CD14-positive monocyte (primary cell): ENCODE results near the gene ANXA1. TPM values are rescaled to one million over a fixed set of nuclear protein-coding genes. Genes with fewer than 3 reads are reported as not detected.

Source experiments
- DNase-seq, 3 donors: peaks; one replicate each; pipeline ENCODE4 v3.0.0-alpha.2; 2011 to 2022
- H2AFZ ChIP-seq: 2 replicates; pipeline ENCODE4 v1.6.0; 2012; ENCODE audit warnings: mild to moderate bottlenecking, low read depth, low read length, inconsistent platforms; ENCODE audit not compliant: insufficient read depth, poor library complexity, severe bottlenecking
- H3K27ac ChIP-seq, 2 donors: 1 replicate in 1 of 2; 2 replicates in 1 of 2; pipeline ENCODE4 v1.5.1; 2012 to 2013; ENCODE audit warnings: low read length in 2 of 2, control low read depth in 1 of 2, inconsistent platforms in 1 of 2, low read depth in 1 of 2, mild to moderate bottlenecking in 1 of 2
- H3K27me3 ChIP-seq, 2 donors: one replicate each; pipeline versions ENCODE4 v1.6.0 to v1.6.1; 2011 to 2013; ENCODE audit warnings: low read length in 2 of 2; ENCODE audit not compliant: control insufficient read depth in 2 of 2, insufficient read depth in 2 of 2
- H3K36me3 ChIP-seq, 2 donors: replicated peaks in 1 of 2; 1 replicate in 1 of 2; 2 replicates in 1 of 2; pipeline versions ENCODE4 v1.5.1 to v1.6.1; 2012 to 2013; ENCODE audit warnings: low read length in 2 of 2, control low read depth in 1 of 2, inconsistent platforms in 1 of 2, mild to moderate bottlenecking in 1 of 2; ENCODE audit not compliant: insufficient read depth in 2 of 2, control insufficient read depth in 1 of 2
- H3K4me1 ChIP-seq, 2 donors: 1 replicate in 1 of 2; 2 replicates in 1 of 2; pipeline versions ENCODE4 v1.5.1 to v1.6.1; 2012 to 2013; ENCODE audit warnings: low read length in 2 of 2, control low read depth in 1 of 2, inconsistent platforms in 1 of 2, mild to moderate bottlenecking in 1 of 2, moderate library complexity in 1 of 2; ENCODE audit not compliant: insufficient read depth in 2 of 2, control insufficient read depth in 1 of 2
- H3K4me2 ChIP-seq: replicated peaks from 2 replicates; pipeline ENCODE3; 2012; ENCODE audit warnings: low read length, moderate library complexity, mild to moderate bottlenecking; ENCODE audit not compliant: poor library complexity, severe bottlenecking; ENCODE audit errors: extremely low read depth
- H3K4me3 ChIP-seq, 3 experiments: fragments of 200-600 bp in 1 of 3; sonication (generic) in 1 of 3; replicated peaks in 1 of 3; 1 replicate in 2 of 3; 2 replicates in 1 of 3; pipeline ENCODE4 v1.5.1; 2011 to 2013; ENCODE audit warnings: low read length in 3 of 3, mild to moderate bottlenecking in 3 of 3, control low read depth in 2 of 3, low read depth in 2 of 3, inconsistent platforms in 1 of 3, moderate library complexity in 1 of 3
- H3K79me2 ChIP-seq: 2 replicates; pipeline ENCODE4 v1.6.0; 2012; ENCODE audit warnings: mild to moderate bottlenecking, control low read depth, inconsistent platforms, low read length, moderate library complexity; ENCODE audit not compliant: insufficient read depth
- H3K9ac ChIP-seq: 2 replicates; pipeline ENCODE4 v1.6.0; 2017; ENCODE audit warnings: low read length, mild to moderate bottlenecking; ENCODE audit not compliant: insufficient read depth, poor library complexity, severe bottlenecking
- H3K9me3 ChIP-seq, 2 donors: replicated peaks in 1 of 2; 1 replicate in 1 of 2; 2 replicates in 1 of 2; pipeline versions ENCODE4 v1.5.1 to v1.6.1; 2012 to 2013; ENCODE audit warnings: low read length in 2 of 2, control low read depth in 1 of 2; ENCODE audit not compliant: control insufficient read depth in 1 of 2, insufficient read depth in 1 of 2
- H4K20me1 ChIP-seq: 2 replicates; pipeline ENCODE4 v1.6.0; 2012; ENCODE audit warnings: mild to moderate bottlenecking, low read length, control low read depth, moderate library complexity; ENCODE audit not compliant: insufficient read depth
- H3K27ac Mint-ChIP-seq, 7 donors: one replicate each; pipeline ENCODE4 v1.8.0; 2020; ENCODE audit warnings: mild to moderate bottlenecking in 7 of 7, mixed read lengths in 7 of 7, moderate library complexity in 6 of 7, inconsistent platforms in 2 of 7
- H3K27me3 Mint-ChIP-seq, 3 donors: one replicate each; pipeline ENCODE4 v1.8.0; 2021 to 2022; ENCODE audit warnings: low read depth in 3 of 3, mild to moderate bottlenecking in 3 of 3, mixed read lengths in 3 of 3, moderate library complexity in 3 of 3, inconsistent platforms in 1 of 3
- H3K36me3 Mint-ChIP-seq, 2 donors: one replicate each; pipeline ENCODE4 v1.8.0; 2020; ENCODE audit warnings: mixed read lengths in 2 of 2, inconsistent platforms in 1 of 2, mild to moderate bottlenecking in 1 of 2
- H3K4me1 Mint-ChIP-seq: one replicate; pipeline ENCODE4 v1.8.0; 2020; ENCODE audit warnings: mild to moderate bottlenecking, mixed read lengths
- H3K4me3 Mint-ChIP-seq, 2 donors: one replicate each; pipeline ENCODE4 v1.8.0; 2020; ENCODE audit warnings: mild to moderate bottlenecking in 2 of 2, mixed read lengths in 2 of 2, moderate library complexity in 1 of 2
- H3K9me3 Mint-ChIP-seq, 7 donors: one replicate each; pipeline ENCODE4 v1.8.0; 2020 to 2022; ENCODE audit warnings: mixed read lengths in 7 of 7, mild to moderate bottlenecking in 6 of 7, moderate library complexity in 6 of 7, inconsistent platforms in 2 of 7
- CTCF ChIP-seq: fragments of 200-600 bp; IDR thresholded peaks from one replicate; pipeline ENCODE4 v1.8.0; 2022; ENCODE audit warnings: antibody characterized with exemption, mild to moderate bottlenecking
- WGBS: methylation state at CpG from one replicate; pipeline ENCODE4 v1.1.5; 2013; ENCODE audit warnings: missing lambda C conversion rate; ENCODE audit not compliant: insufficient coverage; 5-methylcytosine and 5-hydroxymethylcytosine counted together
- intact Hi-C, 2 donors: fragments of 100-400 bp; cut with micrococcal nuclease; formaldehyde crosslinking; loops; one replicate each; pipeline versions ENCODE4 v1.15.0 to v1.15.1; 2023
- polyA plus RNA-seq, 3 donors: library from polyadenylated mRNA; depleted of rRNA in 1 of 3; unstranded in 2 of 3; stranded (reverse) in 1 of 3; fragments of 300-500 nt in 2 of 3; fragments of >200 nt in 1 of 3; fragmentation: Illumina TruSeq in 2 of 3; gene quantifications; 1 replicate in 2 of 3; 2 replicates in 1 of 3; pipeline ENCODE4 v1.2.3, GENCODE V29; 2012 to 2021

ANXA1 gene
- polyA plus RNA-seq, 3 donors, result 992 to 1,546 (median 1,157) TPM

DNA sequence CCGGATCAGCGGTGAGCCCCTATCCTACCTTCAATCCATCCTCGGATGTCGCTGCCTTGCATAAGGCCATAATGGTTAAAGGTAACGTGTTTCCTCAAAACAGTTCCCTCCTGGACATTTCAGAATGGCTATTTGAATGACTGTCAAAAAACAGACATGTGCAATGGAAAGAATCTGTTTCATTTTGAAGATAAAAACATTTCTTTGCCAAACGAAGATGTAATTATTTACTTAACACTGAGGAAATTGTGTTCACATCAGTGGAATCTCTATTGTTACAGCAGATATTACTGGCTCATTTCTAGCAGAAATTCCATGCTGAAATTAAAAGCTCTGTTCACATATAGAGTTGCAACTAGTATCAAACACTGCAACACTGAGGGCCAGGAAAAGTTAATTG is 7.1 kb downstream of the ANXA1 start:
- Histone ChIP-seq H3K9ac (no peak overlapping the region), H3K4me3 (no peak overlapping the region), H4K20me1 (peaks cover 99% of the 10 kb centered on the region), H3K9me3 (no peaks in the 10 kb centered on the region), H3K36me3 (peaks cover 61 to 79% of the 10 kb centered on the region in 2 donors), H3K4me1 (peaks cover 35 to 42% of the 10 kb centered on the region in 2 donors), H3K27ac (no peak overlapping the region), H3K4me2 (no peak overlapping the region), H2AFZ (no peak overlapping the region), H3K79me2 (peaks cover 97% of the 10 kb centered on the region), H3K27me3 (no peaks in the 10 kb centered on the region)
- intact Hi-C loops, result loop anchor here in 1 of 2 donors (2.0 kb wide), 1 partner anchor 16 kb away; no protein-coding TSS in a partner anchor
- Mint-ChIP-seq H3K4me3 (no peak overlapping the region), H3K36me3 (peaks cover 65 to 85% of the 10 kb centered on the region in 2 donors), H3K27me3 (no peaks in the 10 kb centered on the region), H3K9me3 (no peaks in the 10 kb centered on the region), H3K4me1 (peaks cover 37% of the 10 kb centered on the region), H3K27ac (no peak overlapping the region)
- WGBS, result 80% methylated on average over 1 of the region's 6 CpGs
- no peak for DNase-seq
- no peak for TF ChIP-seq CTCF

DNA sequence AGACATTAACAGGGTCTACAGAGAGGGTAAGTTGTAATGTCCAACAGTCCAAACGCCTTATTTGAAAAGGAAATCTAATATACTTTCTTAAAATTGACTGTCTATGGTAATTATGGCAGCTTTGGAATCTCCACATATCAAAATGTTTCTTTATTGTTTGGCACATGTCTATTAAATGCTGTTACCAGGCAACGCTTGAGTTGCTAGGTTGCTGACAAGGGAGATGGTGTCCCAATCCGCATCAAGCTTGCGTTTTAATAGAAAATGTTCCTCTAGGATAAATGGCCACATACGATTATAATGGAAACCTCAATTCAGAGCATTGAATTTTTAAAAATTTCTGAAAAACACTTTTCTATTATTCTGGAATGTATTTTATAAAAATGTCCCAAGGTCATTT is 9.2 kb downstream of the ANXA1 start:
- peaks cover 17% of the 10 kb centered on the region for H3K4me1 Mint-ChIP-seq
- Histone ChIP-seq H3K9me3 (no peaks in the 10 kb centered on the region), H3K79me2 (peaks cover 84% of the 10 kb centered on the region), H3K4me1 (peaks cover 15 to 22% of the 10 kb centered on the region in 2 donors), H3K27ac (peak overlapping the region in 1 of 2 donors; percentile 25), H3K36me3 (peaks cover 83 to 90% of the 10 kb centered on the region in 2 donors), H4K20me1 (peaks cover 99% of the 10 kb centered on the region), H3K4me2 (no peak overlapping the region), H3K27me3 (no peaks in the 10 kb centered on the region), H3K4me3 (no peak overlapping the region), H3K9ac (no peak overlapping the region), H2AFZ (no peak overlapping the region)
- no peak for DNase-seq
- intact Hi-C loops, result loop anchor here in 1 of 2 donors (10.0 kb wide), 1 partner anchor 206 kb away; the partner anchor contains the start of gene ALDH1A1
- H3K27ac Mint-ChIP-seq, result peak overlapping the region in 2 of 7 donors; percentile 45 to 57
- no peak for TF ChIP-seq CTCF
- no CpG with 5 or more reads among the region's 5 CpGs for WGBS
- no peaks in the 10 kb centered on the region for H3K27me3 Mint-ChIP-seq
- no peak overlapping the region for H3K4me3 Mint-ChIP-seq
- peaks cover 73 to 88% of the 10 kb centered on the region in 2 donors for H3K36me3 Mint-ChIP-seq
- no peaks in the 10 kb centered on the region for H3K9me3 Mint-ChIP-seq
